Natural killer cell (primary cell): ENCODE results near the gene DCAF11. TPM values are rescaled to one million over a fixed set of nuclear protein-coding genes. Genes with fewer than 3 reads are reported as not detected.

Experiments used
- ATAC-seq, 3 donors: fragments of 150-1000 bp in 2 of 3; fragments of 200-7000 bp in 1 of 3; cut with Tn5 transposase; 1 replicate in 1 of 3; 2 replicates in 2 of 3; pipeline ENCODE4 v1.10.0; 2021; ENCODE audit warnings: mild to moderate bottlenecking in 2 of 3, moderate library complexity in 2 of 3
- DNase-seq, 2 donors: peaks; one replicate each; pipeline versions ENCODE4 v3.0.0 to v3.0.0-alpha.2; 2013 to 2021; ENCODE audit warnings: mixed read lengths in 1 of 2
- H3K27ac ChIP-seq: one replicate; pipeline ENCODE4 v1.5.1; 2013; ENCODE audit warnings: mild to moderate bottlenecking, low read length
- H3K27me3 ChIP-seq: one replicate; pipeline ENCODE4 v1.6.1; 2013; ENCODE audit warnings: low read length; ENCODE audit not compliant: control insufficient read depth, insufficient read depth
- H3K36me3 ChIP-seq: one replicate; pipeline ENCODE4 v1.6.1; 2013; ENCODE audit warnings: low read length; ENCODE audit not compliant: control insufficient read depth, insufficient read depth
- H3K4me1 ChIP-seq: one replicate; pipeline ENCODE4 v1.6.1; 2013; ENCODE audit warnings: low read length; ENCODE audit not compliant: control insufficient read depth, insufficient read depth
- H3K4me3 ChIP-seq: one replicate; pipeline ENCODE4 v1.5.1; 2013; ENCODE audit warnings: low read length
- H3K9me3 ChIP-seq: one replicate; pipeline ENCODE4 v1.6.1; 2013; ENCODE audit warnings: low read length; ENCODE audit not compliant: control insufficient read depth, insufficient read depth
- H3K27ac Mint-ChIP-seq, 2 donors: one replicate each; pipeline ENCODE4 v1.8.0; 2022; ENCODE audit warnings: mild to moderate bottlenecking in 2 of 2, mixed read lengths in 2 of 2, moderate library complexity in 1 of 2
- H3K27me3 Mint-ChIP-seq, 2 donors: one replicate each; pipeline ENCODE4 v1.8.0; 2022; ENCODE audit warnings: low read depth in 2 of 2, mixed read lengths in 2 of 2
- H3K36me3 Mint-ChIP-seq: one replicate; pipeline ENCODE4 v1.8.0; 2022; ENCODE audit warnings: mixed read lengths
- H3K4me1 Mint-ChIP-seq, 2 donors: one replicate each; pipeline ENCODE4 v1.8.0; 2022; ENCODE audit warnings: mixed read lengths in 2 of 2
- H3K4me3 Mint-ChIP-seq: one replicate; pipeline ENCODE4 v1.8.0; 2022; ENCODE audit warnings: mild to moderate bottlenecking, moderate library complexity, mixed read lengths
- H3K9me3 Mint-ChIP-seq, 2 donors: one replicate each; pipeline ENCODE4 v1.8.0; 2022; ENCODE audit warnings: mixed read lengths in 2 of 2
- CTCF ChIP-seq: fragments of 200-600 bp; IDR thresholded peaks from one replicate; pipeline ENCODE4 v1.8.0; 2022; ENCODE audit warnings: antibody characterized with exemption
- WGBS: methylation state at CpG from one replicate; pipeline ENCODE4 v1.1.7; 2013; ENCODE audit warnings: missing lambda C conversion rate; ENCODE audit not compliant: insufficient coverage; 5-methylcytosine and 5-hydroxymethylcytosine counted together
- intact Hi-C: fragments of 100-400 bp; cut with micrococcal nuclease; formaldehyde crosslinking; loops from one replicate; pipeline ENCODE4 v1.14.2; 2022
- total RNA-seq, 4 donors: library from RNA; stranded (reverse); fragments of 120-200 nt in 1 of 4; gene quantifications; one replicate each; pipeline versions ENCODE4 v1.2.3 to v1.2.4, GENCODE V29; 2013 to 2022

The DCAF11 gene
- total RNA-seq, 3 donors from 2014 or later (not counting 1 experiment from before 2014, with no cell fraction given) = 77.5 to 99.3 (median 96.3) TPM

- intact Hi-C loops = loop anchor here (1.0 to 2.0 kb wide), 9 partner anchors 22 to 329 kb away; partner anchors contain the start of genes CARMIL3, CHMP4A, EMC9 and IPO4
- Mint-ChIP-seq H3K4me1 (peaks cover 24 to 29% of the 10 kb centered on the region in 2 donors), H3K36me3 (peaks cover 3% of the 10 kb centered on the region), H3K4me3 (peak overlapping the region; percentile 99), H3K27me3 (no peaks in the 10 kb centered on the region), H3K27ac (peak overlapping the region; percentile 96 to 99), H3K9me3 (no peaks in the 10 kb centered on the region)
- peaks cover 24% of the 10 kb centered on the region for H3K4me1 ChIP-seq
- peak; percentile 17 to 44 (median 30) for ATAC-seq
- H3K27ac ChIP-seq = peak overlapping the region; percentile 100
- peak overlapping the region; percentile 62 for H3K4me3 ChIP-seq
- no peaks in the 10 kb centered on the region for H3K9me3 ChIP-seq
- under 1% methylated on average over 42 of the region's 42 CpGs for WGBS
- peaks cover 20% of the 10 kb centered on the region for H3K36me3 ChIP-seq
- no peaks in the 10 kb centered on the region for H3K27me3 ChIP-seq
- peak in 1 of 2 donors; percentile 90 for DNase-seq
- no peak for TF ChIP-seq CTCF
Observed at GRCh38 chr14:24113801-24114531, 611 bp upstream of the DCAF11 start.

- peaks cover 22 to 27% of the 10 kb centered on the region in 2 donors for H3K4me1 Mint-ChIP-seq
- DNase-seq (no peak), ATAC-seq (no peak)
- H3K4me3 Mint-ChIP-seq = peak overlapping the region; percentile 99
- H3K27me3 Mint-ChIP-seq = no peaks in the 10 kb centered on the region
- peak overlapping the region; percentile 96 to 99 for H3K27ac Mint-ChIP-seq
- H3K4me3 ChIP-seq = peak overlapping the region; percentile 62
- peaks cover 24% of the 10 kb centered on the region for H3K4me1 ChIP-seq
- WGBS = 3% methylated on average over 14 of the region's 14 CpGs
- TF ChIP-seq CTCF = no peak
- no peaks in the 10 kb centered on the region for H3K27me3 ChIP-seq
- peak overlapping the region; percentile 100 for H3K27ac ChIP-seq
- peaks cover 6% of the 10 kb centered on the region for H3K36me3 Mint-ChIP-seq
- H3K9me3 Mint-ChIP-seq = no peaks in the 10 kb centered on the region
- H3K9me3 ChIP-seq = no peaks in the 10 kb centered on the region
- peaks cover 32% of the 10 kb centered on the region for H3K36me3 ChIP-seq
- intact Hi-C loops = loop anchor here (1.0 to 2.0 kb wide), 4 partner anchors 63 to 327 kb away; partner anchors contain the start of genes CARMIL3, DHRS1, IPO4 and NOP9
Observed at GRCh38 chr14:24115422-24116127, 998 bp downstream of the DCAF11 start.

GRCh38 chr14:24116128-24116814 is 1.7 kb downstream of the DCAF11 start:
- Histone ChIP-seq H3K4me3 (peak overlapping the region; percentile 62), H3K27ac (no peak overlapping the region), H3K36me3 (peaks cover 39% of the 10 kb centered on the region), H3K27me3 (no peaks in the 10 kb centered on the region), H3K9me3 (no peaks in the 10 kb centered on the region), H3K4me1 (peaks cover 24% of the 10 kb centered on the region)
- Mint-ChIP-seq H3K36me3 (peaks cover 6% of the 10 kb centered on the region), H3K4me3 (peak overlapping the region; percentile 99), H3K27ac (peak overlapping the region; percentile 96 to 99), H3K9me3 (no peaks in the 10 kb centered on the region), H3K27me3 (no peaks in the 10 kb centered on the region), H3K4me1 (peaks cover 22 to 27% of the 10 kb centered on the region in 2 donors)
- no peak for TF ChIP-seq CTCF
- 66% methylated on average over 6 of the region's 6 CpGs for WGBS
- intact Hi-C loops = no loop called here
- no peak for ATAC-seq
- no peak for DNase-seq
